ENCODE results near the gene INA.

INA gene

GRCh38 chr10:103276896-103277712 lies at the start of gene INA:
Gene INA, plus strand, starts transcription at chr10:103277138. Its CDS starts 74 bp downstream, at chr10:103277212.
- Histone ChIP-seq H2AFZ (ENCODE audit: low read length) (0 out of 2 replicates have a peak within 1 kb of the TSS, but pooled peaks have one; percentile 45), H3K27me3 (replicated peaks; ENCODE audit: insufficient read depth, low read length) (no peaks in the 10 kb centered on the region; the same call in 1 of the 2 replicates), H3K4me3 (ENCODE audit: low read length) (peak within 1 kb of the TSS; percentile 34; the same call in 1 of the 2 replicates), H3K36me3 (replicated peaks; ENCODE audit: insufficient read depth, low read length) (no peaks in the 10 kb centered on the region), H3K9ac (ENCODE audit: low read length) (no peak within 1 kb of the TSS), H3K4me2 (ENCODE audit: low read depth, low read length) (peak within 1 kb of the TSS; percentile 68), H3K79me2 (ENCODE audit: low read length) (no peaks in the 10 kb centered on the region), H3F3A (ENCODE audit: insufficient read depth, low read length) (no peaks in the 10 kb centered on the region), H3K27ac (ENCODE audit: low read length) (no peak within 1 kb of the TSS), H4K20me1 (ENCODE audit: insufficient read depth, low read length) (no peaks in the 10 kb centered on the region), H3K4me1 (ENCODE audit: low read length) (no peaks in the 10 kb centered on the region), H3K9me3 (replicated peaks; ENCODE audit: insufficient read depth, low read length) (no peaks in the 10 kb centered on the region), H3K9me2 (replicated peaks; ENCODE audit: insufficient read depth, low read length) (no peaks in the 10 kb centered on the region)
- peak; percentile 56 for DNase-seq
- TF ChIP-seq EZH2 (optimal IDR thresholded peaks at IDR 0.05; ENCODE audit: low read depth, low read length) = no peak
- TF ChIP-seq EZH2phosphoT487 (IDR thresholded peaks at IDR 0.05; ENCODE audit: low read length) = no peak
- TF ChIP-seq CTCF (IDR thresholded peaks at IDR 0.05; ENCODE audit: low read length) = no peak

- Histone ChIP-seq H3K36me3 (replicated peaks; ENCODE audit: insufficient read depth, low read length) (no peaks in the 10 kb centered on the region), H3K27ac (ENCODE audit: low read length) (no peak overlapping the region), H3K9ac (ENCODE audit: low read length) (no peak overlapping the region), H3F3A (ENCODE audit: insufficient read depth, low read length) (no peaks in the 10 kb centered on the region), H3K4me1 (ENCODE audit: low read length) (no peaks in the 10 kb centered on the region), H3K27me3 (replicated peaks; ENCODE audit: insufficient read depth, low read length) (no peaks in the 10 kb centered on the region), H4K20me1 (ENCODE audit: insufficient read depth, low read length) (no peaks in the 10 kb centered on the region), H3K4me3 (ENCODE audit: low read length) (no peak overlapping the region), H3K4me2 (ENCODE audit: low read depth, low read length) (no peak overlapping the region), H3K9me2 (replicated peaks; ENCODE audit: insufficient read depth, low read length) (no peaks in the 10 kb centered on the region), H2AFZ (ENCODE audit: low read length) (no peak overlapping the region), H3K9me3 (replicated peaks; ENCODE audit: insufficient read depth, low read length) (no peaks in the 10 kb centered on the region), H3K79me2 (ENCODE audit: low read length) (no peaks in the 10 kb centered on the region)
- TF ChIP-seq CTCF (IDR thresholded peaks at IDR 0.05; ENCODE audit: low read length) = no peak
- no peak for TF ChIP-seq EZH2phosphoT487 (IDR thresholded peaks at IDR 0.05; ENCODE audit: low read length)
- no peak for TF ChIP-seq EZH2 (optimal IDR thresholded peaks at IDR 0.05; ENCODE audit: low read depth, low read length)
- no peak for DNase-seq
Measured at GRCh38 chr10:103227416-103227815, 49.5 kb upstream of the INA start.

- H2AFZ ChIP-seq (ENCODE audit: low read length) = no peak overlapping the region
- H3K9me2 ChIP-seq (replicated peaks; ENCODE audit: insufficient read depth, low read length) = no peaks in the 10 kb centered on the region
- no peaks in the 10 kb centered on the region for H3K9me3 ChIP-seq (replicated peaks; ENCODE audit: insufficient read depth, low read length)
- H3K27ac ChIP-seq (ENCODE audit: low read length) = no peak overlapping the region
- H3K4me1 ChIP-seq (ENCODE audit: low read length) = no peaks in the 10 kb centered on the region
- no peaks in the 10 kb centered on the region for H3K79me2 ChIP-seq (ENCODE audit: low read length)
- no peaks in the 10 kb centered on the region for H3K36me3 ChIP-seq (replicated peaks; ENCODE audit: insufficient read depth, low read length)
- no peak for DNase-seq
- no peak for TF ChIP-seq CTCF (IDR thresholded peaks at IDR 0.05; ENCODE audit: low read length)
- no peak for TF ChIP-seq EZH2 (optimal IDR thresholded peaks at IDR 0.05; ENCODE audit: low read depth, low read length)
- TF ChIP-seq EZH2phosphoT487 (IDR thresholded peaks at IDR 0.05; ENCODE audit: low read length) = no peak
- H3K27me3 ChIP-seq (replicated peaks; ENCODE audit: insufficient read depth, low read length) = no peaks in the 10 kb centered on the region
- no peak overlapping the region for H3K4me2 ChIP-seq (ENCODE audit: low read depth, low read length)
- H3K9ac ChIP-seq (ENCODE audit: low read length) = no peak overlapping the region
- H3K4me3 ChIP-seq (ENCODE audit: low read length) = no peak overlapping the region
- H4K20me1 ChIP-seq (ENCODE audit: insufficient read depth, low read length) = no peaks in the 10 kb centered on the region
- H3F3A ChIP-seq (ENCODE audit: insufficient read depth, low read length) = no peaks in the 10 kb centered on the region
Measured at GRCh38 chr10:103231047-103231551, 45.8 kb upstream of the INA start.
